MM.1S (cell line): ENCODE results near the gene VENTX.
A peak's percentile ranks its signal among the peaks of the same experiment; 100 is the strongest.

ENCODE experiments used
- DNase-seq: peaks from one replicate; pipeline ENCODE4 v3.0.0-alpha.2; 2015
- H2AFZ ChIP-seq: fragments of 300-600 bp; sonication (generic); 2 replicates; pipeline ENCODE4 v1.6.0; 2016; ENCODE audit warnings: antibody characterized with exemption, low read length
- H3F3A ChIP-seq: fragments of 300-600 bp; sonication (generic); 2 replicates; pipeline ENCODE4 v1.6.1; 2016; ENCODE audit warnings: mild to moderate bottlenecking, antibody characterized with exemption, low read length, moderate library complexity, mixed read lengths; ENCODE audit not compliant: insufficient read depth
- H3K27ac ChIP-seq: fragments of 300-600 bp; sonication (generic); 2 replicates; pipeline ENCODE4 v1.5.1; 2016; ENCODE audit warnings: mild to moderate bottlenecking, low read length
- H3K27me3 ChIP-seq: fragments of 300-600 bp; sonication (generic); replicated peaks from 2 replicates; pipeline ENCODE4 v1.6.0; 2016; ENCODE audit warnings: low read length; ENCODE audit not compliant: insufficient read depth
- H3K36me3 ChIP-seq: fragments of 300-600 bp; sonication (generic); replicated peaks from 2 replicates; pipeline ENCODE4 v1.6.1; 2016; ENCODE audit warnings: mild to moderate bottlenecking, low read length, mixed read lengths; ENCODE audit not compliant: insufficient read depth
- H3K4me1 ChIP-seq: fragments of 300-600 bp; sonication (generic); 2 replicates; pipeline ENCODE4 v1.6.1; 2016; ENCODE audit warnings: low read length, mixed read lengths
- H3K4me2 ChIP-seq: fragments of 300-600 bp; sonication (generic); 2 replicates; pipeline ENCODE4 v1.6.0; 2016; ENCODE audit warnings: low read depth, low read length
- H3K4me3 ChIP-seq: fragments of 300-600 bp; sonication (generic); 2 replicates; pipeline ENCODE4 v1.5.1; 2016; ENCODE audit warnings: low read length, mixed read lengths
- H3K79me2 ChIP-seq: fragments of 300-600 bp; sonication (generic); 2 replicates; pipeline ENCODE4 v1.6.1; 2016; ENCODE audit warnings: mixed run types, low read length, mixed read lengths
- H3K9ac ChIP-seq: fragments of 300-600 bp; sonication (generic); 2 replicates; pipeline ENCODE4 v1.6.1; 2016; ENCODE audit warnings: low read length, mixed read lengths
- H3K9me2 ChIP-seq: fragments of 300-600 bp; sonication (generic); replicated peaks from 2 replicates; pipeline ENCODE4 v1.6.1; 2016; ENCODE audit warnings: mild to moderate bottlenecking, low read length, mixed read lengths; ENCODE audit not compliant: insufficient read depth
- H3K9me3 ChIP-seq: fragments of 300-600 bp; sonication (generic); replicated peaks from 2 replicates; pipeline ENCODE4 v1.6.1; 2016; ENCODE audit warnings: mild to moderate bottlenecking, low read length, mixed read lengths; ENCODE audit not compliant: insufficient read depth
- H4K20me1 ChIP-seq: fragments of 300-600 bp; sonication (generic); 2 replicates; pipeline ENCODE4 v1.6.1; 2016; ENCODE audit warnings: mild to moderate bottlenecking, low read length, moderate library complexity, mixed read lengths; ENCODE audit not compliant: insufficient read depth
- CTCF ChIP-seq: fragments of 300-600 bp; sonication (generic); IDR thresholded peaks from 2 replicates; pipeline ENCODE4 v1.5.1; 2016; ENCODE audit warnings: antibody characterized with exemption, low read length, mixed read lengths
- EZH2 ChIP-seq: fragments of 300-600 bp; sonication (generic); optimal IDR thresholded peaks from 2 replicates; pipeline ENCODE3; 2017; ENCODE audit warnings: low read depth, mild to moderate bottlenecking, antibody characterized with exemption, low read length, mixed read lengths
- EZH2phosphoT487 ChIP-seq: fragments of 300-600 bp; sonication (generic); IDR thresholded peaks from 2 replicates; pipeline ENCODE4 v1.6.1; 2018; ENCODE audit warnings: antibody characterized with exemption, low read length

Gene VENTX

GRCh38 chr10:133276435-133277201 lies 39.0 kb downstream of the VENTX start, which contains the start of gene ADAM8:
TSS of gene ADAM8 (minus strand) at chr10:133276868. CDS start at chr10:133276817, 51 bp downstream.
- TF ChIP-seq CTCF (no peak), EZH2phosphoT487 (no peak), EZH2 (no peak)
- peaks cover 3% of the 10 kb centered on the region for H3K36me3 ChIP-seq
- H3K4me2 ChIP-seq = peak within 1 kb of the TSS; percentile 93
- peaks cover 35% of the 10 kb centered on the region for H3F3A ChIP-seq
- peak within 1 kb of the TSS; percentile 95 for H3K27ac ChIP-seq
- peaks cover 46% of the 10 kb centered on the region for H3K79me2 ChIP-seq
- DNase-seq = peak; percentile 79
- H4K20me1 ChIP-seq = no peaks in the 10 kb centered on the region
- peak within 1 kb of the TSS; percentile 82 for H3K4me3 ChIP-seq
- H3K4me1 ChIP-seq = peaks cover 27% of the 10 kb centered on the region
- no peaks in the 10 kb centered on the region for H3K9me3 ChIP-seq
- H3K9ac ChIP-seq = peak within 1 kb of the TSS; percentile 94
- H3K9me2 ChIP-seq = no peaks in the 10 kb centered on the region
- H3K27me3 ChIP-seq = no peaks in the 10 kb centered on the region
- peak within 1 kb of the TSS; percentile 54; the same call in 1 of the 2 replicates for H2AFZ ChIP-seq

DNA sequence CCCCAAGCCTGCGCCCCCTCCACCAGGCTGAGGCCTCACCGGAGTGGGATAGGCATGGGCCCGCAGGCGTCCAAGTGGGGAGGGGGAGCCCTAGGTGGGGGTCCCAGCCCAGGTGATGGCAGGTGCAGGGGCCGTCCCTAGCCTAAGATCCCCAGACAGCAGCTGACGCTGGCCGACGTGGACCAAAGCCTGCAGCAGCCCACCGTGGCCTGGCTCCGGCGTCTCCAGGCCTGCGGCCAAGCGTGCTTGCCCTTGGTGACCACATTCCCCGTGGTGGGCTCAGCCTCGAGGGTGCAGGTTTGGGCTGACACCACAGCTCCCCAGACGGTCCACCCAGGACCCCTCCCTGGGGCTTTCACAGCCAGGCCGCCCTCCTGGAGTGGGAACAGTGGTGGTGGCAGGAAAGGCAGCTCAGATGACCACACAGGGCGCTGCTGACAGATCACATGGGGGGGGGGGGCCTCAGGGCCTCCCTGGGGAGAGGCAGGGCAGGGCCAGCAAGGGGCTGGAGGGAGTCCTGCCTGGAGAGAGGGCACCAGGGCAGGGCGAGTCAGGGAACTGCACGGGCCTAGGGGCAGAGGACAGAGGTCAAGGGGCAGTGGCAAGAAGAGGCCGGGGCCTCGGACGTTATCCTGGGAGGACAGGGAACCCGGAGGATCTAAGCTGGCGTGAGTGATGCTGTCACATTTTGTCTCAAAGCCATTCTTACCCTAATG lies 39.8 kb downstream of the VENTX start:
- Histone ChIP-seq H3K9me3 (no peaks in the 10 kb centered on the region), H2AFZ (no peak overlapping the region), H3K9ac (peak overlapping the region; percentile 41; the same call in 1 of the 2 replicates), H3K4me3 (0 out of 2 replicates have a peak overlapping the region, but pooled peaks have one; percentile 4), H4K20me1 (no peaks in the 10 kb centered on the region), H3K27me3 (no peaks in the 10 kb centered on the region), H3F3A (peaks cover 35% of the 10 kb centered on the region), H3K27ac (peak overlapping the region; percentile 89; the same call in 1 of the 2 replicates), H3K79me2 (peaks cover 41% of the 10 kb centered on the region), H3K4me2 (peak overlapping the region; percentile 93), H3K36me3 (peaks cover 3% of the 10 kb centered on the region), H3K4me1 (peaks cover 27% of the 10 kb centered on the region), H3K9me2 (no peaks in the 10 kb centered on the region)
- DNase-seq = peak; percentile 5
- TF ChIP-seq EZH2phosphoT487 (no peak), EZH2 (no peak), CTCF (no peak)

- H3K36me3 ChIP-seq = peaks cover 3% of the 10 kb centered on the region
- no peaks in the 10 kb centered on the region for H4K20me1 ChIP-seq
- peak overlapping the region; percentile 89 for H3K27ac ChIP-seq
- DNase-seq = peak; percentile 21
- peak overlapping the region; percentile 41; the same call in 1 of the 2 replicates for H3K9ac ChIP-seq
- H3K27me3 ChIP-seq = no peaks in the 10 kb centered on the region
- peaks cover 35% of the 10 kb centered on the region for H3F3A ChIP-seq
- H3K9me3 ChIP-seq = no peaks in the 10 kb centered on the region
- peaks cover 27% of the 10 kb centered on the region for H3K4me1 ChIP-seq
- peak overlapping the region; percentile 4; the same call in 1 of the 2 replicates for H3K4me3 ChIP-seq
- H2AFZ ChIP-seq = 0 out of 2 replicates have a peak overlapping the region, but pooled peaks have one; percentile 37
- peaks cover 34% of the 10 kb centered on the region for H3K79me2 ChIP-seq
- TF ChIP-seq EZH2phosphoT487 (no peak), EZH2 (no peak), CTCF (no peak)
- no peaks in the 10 kb centered on the region for H3K9me2 ChIP-seq
- peak overlapping the region; percentile 93 for H3K4me2 ChIP-seq
Measured at GRCh38 chr10:133277993-133278576, 40.4 kb downstream of the VENTX start.
